GM23248 (cell line): ENCODE data around the gene PARD3B.

Experiments
- EZH2 ChIP-seq: fragments of 200-600 bp; sonication (generic); IDR thresholded peaks from 2 replicates; pipeline ENCODE4 v1.6.1; 2018; ENCODE audit warnings: antibody characterized with exemption, mild to moderate bottlenecking; ENCODE audit not compliant: insufficient read depth, poor library complexity, severe bottlenecking
- EZH2phosphoT487 ChIP-seq: fragments of 200-600 bp; sonication (generic); IDR thresholded peaks from 2 replicates; pipeline ENCODE4 v1.6.1; 2018; ENCODE audit warnings: antibody characterized with exemption, moderate library complexity, mild to moderate bottlenecking, low read depth; ENCODE audit not compliant: insufficient read depth

DNA sequence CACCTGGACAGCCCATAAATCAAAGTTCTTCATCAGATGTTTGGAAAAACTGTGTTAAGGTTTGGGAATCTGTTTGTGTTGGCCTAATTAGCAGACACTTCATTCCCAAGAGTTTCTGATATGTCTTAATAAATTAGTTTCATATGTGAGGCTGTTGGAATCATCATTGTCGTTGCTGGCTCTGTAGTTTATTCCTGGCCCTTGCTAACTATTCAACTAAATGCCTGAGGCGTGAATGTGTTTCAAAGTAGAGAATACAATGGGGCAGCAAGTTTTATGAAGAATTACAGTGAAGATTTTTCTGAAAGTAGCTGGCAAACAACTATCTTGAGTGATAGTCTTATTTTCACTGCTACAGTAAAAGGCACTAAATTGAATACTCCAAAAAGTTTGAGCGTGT, 141.1 kb downstream of the PARD3B start:
- TF ChIP-seq EZH2phosphoT487, result no peak
- no peak for TF ChIP-seq EZH2
